Measurements from ENCODE around the gene MTFR2. TPM values are rescaled to one million over a fixed set of nuclear protein-coding genes. Genes with fewer than 3 reads are reported as not detected.

Gene MTFR2
- total and polyA plus RNA-seq, 2 of the 13 experiments (the other 11 are each of a cell fraction or from before 2014, with no cell fraction given): 6.7 to 10.7 TPM

DNA sequence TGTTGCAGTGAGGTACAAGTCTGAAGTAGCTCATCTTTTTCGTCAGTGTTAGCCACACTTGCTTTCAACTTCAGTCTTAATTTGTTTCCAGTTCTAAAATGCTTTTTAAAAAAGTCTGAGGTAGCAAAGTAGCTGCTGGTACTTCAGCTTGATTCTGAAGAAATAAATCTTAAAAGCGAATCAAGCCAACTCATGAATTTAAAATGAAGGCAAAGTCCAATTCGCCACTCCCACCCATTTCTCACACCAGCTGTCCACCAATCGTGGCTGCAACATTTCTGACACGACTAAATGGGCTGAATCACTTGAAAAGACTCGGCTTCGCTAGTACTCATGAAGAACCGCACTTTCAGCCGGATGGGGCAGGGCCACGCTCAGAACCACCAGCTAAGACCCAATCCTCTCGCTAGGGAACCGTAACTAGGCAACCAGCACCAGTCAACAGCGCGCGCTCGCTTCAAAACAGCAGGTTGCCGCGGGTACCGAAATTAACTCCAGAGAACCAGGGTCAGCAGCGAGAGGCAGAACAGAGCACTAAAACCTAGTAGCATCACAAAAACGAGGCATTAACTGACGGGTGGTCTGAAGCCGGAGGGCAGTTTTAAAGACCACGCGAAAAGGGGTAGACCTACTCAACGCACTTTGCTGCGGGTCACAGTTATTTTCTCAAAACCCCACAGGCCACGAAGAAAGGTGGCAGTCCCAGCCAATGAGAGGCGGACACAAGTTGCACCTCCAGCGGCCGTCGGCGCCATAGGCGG is 38.6 kb upstream of the MTFR2 start (continued):
- TF ChIP-seq KLF11 (CRISPR knock-in tag; IDR thresholded peaks at IDR 0.05) (0 out of 2 replicates have a peak, but pooled peaks have one; percentile 19), CHD2 (IDR thresholded peaks at IDR 0.05; ENCODE audit: low read depth, low read length) (no peak), ZNF737 (CRISPR knock-in tag; IDR thresholded peaks at IDR 0.05; ENCODE audit: borderline replicate concordance) (no peak), POLR2AphosphoS5 (IDR thresholded peaks at IDR 0.05; ENCODE audit: low read depth, low read length) (no peak), RXRB (CRISPR knock-in tag; IDR thresholded peaks at IDR 0.05; ENCODE audit: borderline replicate concordance) (no peak), ZNF256 (CRISPR knock-in tag; conservative IDR thresholded peaks at IDR 0.05) (no peak; the same call in none of the 2 replicates)
- TF ChIP-seq, protein P1, sequence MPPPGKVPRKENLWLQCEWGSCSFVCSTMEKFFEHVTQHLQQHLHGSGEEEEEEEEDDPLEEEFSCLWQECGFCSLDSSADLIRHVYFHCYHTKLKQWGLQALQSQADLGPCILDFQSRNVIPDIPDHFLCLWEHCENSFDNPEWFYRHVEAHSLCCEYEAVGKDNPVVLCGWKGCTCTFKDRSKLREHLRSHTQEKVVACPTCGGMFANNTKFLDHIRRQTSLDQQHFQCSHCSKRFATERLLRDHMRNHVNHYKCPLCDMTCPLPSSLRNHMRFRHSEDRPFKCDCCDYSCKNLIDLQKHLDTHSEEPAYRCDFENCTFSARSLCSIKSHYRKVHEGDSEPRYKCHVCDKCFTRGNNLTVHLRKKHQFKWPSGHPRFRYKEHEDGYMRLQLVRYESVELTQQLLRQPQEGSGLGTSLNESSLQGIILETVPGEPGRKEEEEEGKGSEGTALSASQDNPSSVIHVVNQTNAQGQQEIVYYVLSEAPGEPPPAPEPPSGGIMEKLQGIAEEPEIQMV (CRISPR knock-in tag; IDR thresholded peaks at IDR 0.05; ENCODE audit: low read depth): no peak
- TF ChIP-seq, protein P2, sequence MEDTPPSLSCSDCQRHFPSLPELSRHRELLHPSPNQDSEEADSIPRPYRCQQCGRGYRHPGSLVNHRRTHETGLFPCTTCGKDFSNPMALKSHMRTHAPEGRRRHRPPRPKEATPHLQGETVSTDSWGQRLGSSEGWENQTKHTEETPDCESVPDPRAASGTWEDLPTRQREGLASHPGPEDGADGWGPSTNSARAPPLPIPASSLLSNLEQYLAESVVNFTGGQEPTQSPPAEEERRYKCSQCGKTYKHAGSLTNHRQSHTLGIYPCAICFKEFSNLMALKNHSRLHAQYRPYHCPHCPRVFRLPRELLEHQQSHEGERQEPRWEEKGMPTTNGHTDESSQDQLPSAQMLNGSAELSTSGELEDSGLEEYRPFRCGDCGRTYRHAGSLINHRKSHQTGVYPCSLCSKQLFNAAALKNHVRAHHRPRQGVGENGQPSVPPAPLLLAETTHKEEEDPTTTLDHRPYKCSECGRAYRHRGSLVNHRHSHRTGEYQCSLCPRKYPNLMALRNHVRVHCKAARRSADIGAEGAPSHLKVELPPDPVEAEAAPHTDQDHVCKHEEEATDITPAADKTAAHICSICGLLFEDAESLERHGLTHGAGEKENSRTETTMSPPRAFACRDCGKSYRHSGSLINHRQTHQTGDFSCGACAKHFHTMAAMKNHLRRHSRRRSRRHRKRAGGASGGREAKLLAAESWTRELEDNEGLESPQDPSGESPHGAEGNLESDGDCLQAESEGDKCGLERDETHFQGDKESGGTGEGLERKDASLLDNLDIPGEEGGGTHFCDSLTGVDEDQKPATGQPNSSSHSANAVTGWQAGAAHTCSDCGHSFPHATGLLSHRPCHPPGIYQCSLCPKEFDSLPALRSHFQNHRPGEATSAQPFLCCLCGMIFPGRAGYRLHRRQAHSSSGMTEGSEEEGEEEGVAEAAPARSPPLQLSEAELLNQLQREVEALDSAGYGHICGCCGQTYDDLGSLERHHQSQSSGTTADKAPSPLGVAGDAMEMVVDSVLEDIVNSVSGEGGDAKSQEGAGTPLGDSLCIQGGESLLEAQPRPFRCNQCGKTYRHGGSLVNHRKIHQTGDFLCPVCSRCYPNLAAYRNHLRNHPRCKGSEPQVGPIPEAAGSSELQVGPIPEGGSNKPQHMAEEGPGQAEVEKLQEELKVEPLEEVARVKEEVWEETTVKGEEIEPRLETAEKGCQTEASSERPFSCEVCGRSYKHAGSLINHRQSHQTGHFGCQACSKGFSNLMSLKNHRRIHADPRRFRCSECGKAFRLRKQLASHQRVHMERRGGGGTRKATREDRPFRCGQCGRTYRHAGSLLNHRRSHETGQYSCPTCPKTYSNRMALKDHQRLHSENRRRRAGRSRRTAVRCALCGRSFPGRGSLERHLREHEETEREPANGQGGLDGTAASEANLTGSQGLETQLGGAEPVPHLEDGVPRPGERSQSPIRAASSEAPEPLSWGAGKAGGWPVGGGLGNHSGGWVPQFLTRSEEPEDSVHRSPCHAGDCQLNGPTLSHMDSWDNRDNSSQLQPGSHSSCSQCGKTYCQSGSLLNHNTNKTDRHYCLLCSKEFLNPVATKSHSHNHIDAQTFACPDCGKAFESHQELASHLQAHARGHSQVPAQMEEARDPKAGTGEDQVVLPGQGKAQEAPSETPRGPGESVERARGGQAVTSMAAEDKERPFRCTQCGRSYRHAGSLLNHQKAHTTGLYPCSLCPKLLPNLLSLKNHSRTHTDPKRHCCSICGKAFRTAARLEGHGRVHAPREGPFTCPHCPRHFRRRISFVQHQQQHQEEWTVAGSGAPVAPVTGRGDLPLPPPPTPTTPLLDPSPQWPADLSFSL (CRISPR knock-in tag; IDR thresholded peaks at IDR 0.05): no peak
- TF ChIP-seq, protein P3, sequence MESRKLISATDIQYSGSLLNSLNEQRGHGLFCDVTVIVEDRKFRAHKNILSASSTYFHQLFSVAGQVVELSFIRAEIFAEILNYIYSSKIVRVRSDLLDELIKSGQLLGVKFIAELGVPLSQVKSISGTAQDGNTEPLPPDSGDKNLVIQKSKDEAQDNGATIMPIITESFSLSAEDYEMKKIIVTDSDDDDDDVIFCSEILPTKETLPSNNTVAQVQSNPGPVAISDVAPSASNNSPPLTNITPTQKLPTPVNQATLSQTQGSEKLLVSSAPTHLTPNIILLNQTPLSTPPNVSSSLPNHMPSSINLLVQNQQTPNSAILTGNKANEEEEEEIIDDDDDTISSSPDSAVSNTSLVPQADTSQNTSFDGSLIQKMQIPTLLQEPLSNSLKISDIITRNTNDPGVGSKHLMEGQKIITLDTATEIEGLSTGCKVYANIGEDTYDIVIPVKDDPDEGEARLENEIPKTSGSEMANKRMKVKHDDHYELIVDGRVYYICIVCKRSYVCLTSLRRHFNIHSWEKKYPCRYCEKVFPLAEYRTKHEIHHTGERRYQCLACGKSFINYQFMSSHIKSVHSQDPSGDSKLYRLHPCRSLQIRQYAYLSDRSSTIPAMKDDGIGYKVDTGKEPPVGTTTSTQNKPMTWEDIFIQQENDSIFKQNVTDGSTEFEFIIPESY (CRISPR knock-in tag; IDR thresholded peaks at IDR 0.05): no peak
- TF ChIP-seq, protein P4, sequence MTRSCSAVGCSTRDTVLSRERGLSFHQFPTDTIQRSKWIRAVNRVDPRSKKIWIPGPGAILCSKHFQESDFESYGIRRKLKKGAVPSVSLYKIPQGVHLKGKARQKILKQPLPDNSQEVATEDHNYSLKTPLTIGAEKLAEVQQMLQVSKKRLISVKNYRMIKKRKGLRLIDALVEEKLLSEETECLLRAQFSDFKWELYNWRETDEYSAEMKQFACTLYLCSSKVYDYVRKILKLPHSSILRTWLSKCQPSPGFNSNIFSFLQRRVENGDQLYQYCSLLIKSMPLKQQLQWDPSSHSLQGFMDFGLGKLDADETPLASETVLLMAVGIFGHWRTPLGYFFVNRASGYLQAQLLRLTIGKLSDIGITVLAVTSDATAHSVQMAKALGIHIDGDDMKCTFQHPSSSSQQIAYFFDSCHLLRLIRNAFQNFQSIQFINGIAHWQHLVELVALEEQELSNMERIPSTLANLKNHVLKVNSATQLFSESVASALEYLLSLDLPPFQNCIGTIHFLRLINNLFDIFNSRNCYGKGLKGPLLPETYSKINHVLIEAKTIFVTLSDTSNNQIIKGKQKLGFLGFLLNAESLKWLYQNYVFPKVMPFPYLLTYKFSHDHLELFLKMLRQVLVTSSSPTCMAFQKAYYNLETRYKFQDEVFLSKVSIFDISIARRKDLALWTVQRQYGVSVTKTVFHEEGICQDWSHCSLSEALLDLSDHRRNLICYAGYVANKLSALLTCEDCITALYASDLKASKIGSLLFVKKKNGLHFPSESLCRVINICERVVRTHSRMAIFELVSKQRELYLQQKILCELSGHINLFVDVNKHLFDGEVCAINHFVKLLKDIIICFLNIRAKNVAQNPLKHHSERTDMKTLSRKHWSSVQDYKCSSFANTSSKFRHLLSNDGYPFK (CRISPR knock-in tag; IDR thresholded peaks at IDR 0.05; ENCODE audit: borderline replicate concordance): no peak
- TF ChIP-seq, protein P5, sequence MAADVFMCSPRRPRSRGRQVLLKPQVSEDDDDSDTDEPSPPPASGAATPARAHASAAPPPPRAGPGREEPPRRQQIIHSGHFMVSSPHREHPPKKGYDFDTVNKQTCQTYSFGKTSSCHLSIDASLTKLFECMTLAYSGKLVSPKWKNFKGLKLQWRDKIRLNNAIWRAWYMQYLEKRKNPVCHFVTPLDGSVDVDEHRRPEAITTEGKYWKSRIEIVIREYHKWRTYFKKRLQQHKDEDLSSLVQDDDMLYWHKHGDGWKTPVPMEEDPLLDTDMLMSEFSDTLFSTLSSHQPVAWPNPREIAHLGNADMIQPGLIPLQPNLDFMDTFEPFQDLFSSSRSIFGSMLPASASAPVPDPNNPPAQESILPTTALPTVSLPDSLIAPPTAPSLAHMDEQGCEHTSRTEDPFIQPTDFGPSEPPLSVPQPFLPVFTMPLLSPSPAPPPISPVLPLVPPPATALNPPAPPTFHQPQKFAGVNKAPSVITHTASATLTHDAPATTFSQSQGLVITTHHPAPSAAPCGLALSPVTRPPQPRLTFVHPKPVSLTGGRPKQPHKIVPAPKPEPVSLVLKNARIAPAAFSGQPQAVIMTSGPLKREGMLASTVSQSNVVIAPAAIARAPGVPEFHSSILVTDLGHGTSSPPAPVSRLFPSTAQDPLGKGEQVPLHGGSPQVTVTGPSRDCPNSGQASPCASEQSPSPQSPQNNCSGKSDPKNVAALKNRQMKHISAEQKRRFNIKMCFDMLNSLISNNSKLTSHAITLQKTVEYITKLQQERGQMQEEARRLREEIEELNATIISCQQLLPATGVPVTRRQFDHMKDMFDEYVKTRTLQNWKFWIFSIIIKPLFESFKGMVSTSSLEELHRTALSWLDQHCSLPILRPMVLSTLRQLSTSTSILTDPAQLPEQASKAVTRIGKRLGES (CRISPR knock-in tag; IDR thresholded peaks at IDR 0.05; ENCODE audit: borderline replicate concordance): no peak

Data from HepG2 (cell line).